GM12865 (cell line): Measurements from ENCODE around the gene HIC2.
"Not testable (repeated sequence)": the region's sequence is repeated elsewhere in the genome, so short reads cannot be mapped to it uniquely, and the experiment has no call there.

Experiments
- DNase-seq: peaks from one replicate; pipeline ENCODE4 v3.0.0; 2010; ENCODE audit warnings: low read depth
- H3K4me3 ChIP-seq: 2 replicates; pipeline ENCODE4 v1.5.1; 2011; ENCODE audit warnings: mild to moderate bottlenecking, low read depth, low read length, control low read depth

Gene HIC2

GRCh38 chr22:21493789-21494782 lies 76.9 kb downstream of the HIC2 start:
- DNase-seq, H3K4me3 ChIP-seq: not testable (repeated sequence)

DNA sequence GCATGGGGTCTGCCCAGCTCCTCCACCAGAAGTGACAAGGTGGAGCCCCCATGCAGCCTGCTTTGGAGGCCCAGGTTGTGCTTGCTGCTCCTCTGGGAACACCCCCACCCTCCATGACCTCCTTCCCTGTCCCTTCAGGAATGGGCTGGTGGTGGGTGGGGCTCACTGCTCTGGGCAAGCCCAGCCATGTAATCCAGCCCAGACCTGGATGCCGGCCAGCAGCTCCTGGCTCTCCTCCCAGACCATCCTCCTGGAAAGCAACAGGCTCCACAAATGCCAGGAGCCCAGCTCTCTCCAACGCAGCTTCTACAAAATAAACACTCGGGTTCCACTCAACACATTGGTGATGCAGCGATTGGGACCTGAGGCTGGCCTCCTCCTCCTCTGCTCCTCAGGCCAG lies 80.8 kb downstream of the HIC2 start:
- not testable (repeated sequence) for H3K4me3 ChIP-seq, DNase-seq

- H3K4me3 ChIP-seq, DNase-seq: not testable (repeated sequence)
These were observed 81.3 kb downstream of the HIC2 start for GRCh38 chr22:21498489-21498888.

DNA sequence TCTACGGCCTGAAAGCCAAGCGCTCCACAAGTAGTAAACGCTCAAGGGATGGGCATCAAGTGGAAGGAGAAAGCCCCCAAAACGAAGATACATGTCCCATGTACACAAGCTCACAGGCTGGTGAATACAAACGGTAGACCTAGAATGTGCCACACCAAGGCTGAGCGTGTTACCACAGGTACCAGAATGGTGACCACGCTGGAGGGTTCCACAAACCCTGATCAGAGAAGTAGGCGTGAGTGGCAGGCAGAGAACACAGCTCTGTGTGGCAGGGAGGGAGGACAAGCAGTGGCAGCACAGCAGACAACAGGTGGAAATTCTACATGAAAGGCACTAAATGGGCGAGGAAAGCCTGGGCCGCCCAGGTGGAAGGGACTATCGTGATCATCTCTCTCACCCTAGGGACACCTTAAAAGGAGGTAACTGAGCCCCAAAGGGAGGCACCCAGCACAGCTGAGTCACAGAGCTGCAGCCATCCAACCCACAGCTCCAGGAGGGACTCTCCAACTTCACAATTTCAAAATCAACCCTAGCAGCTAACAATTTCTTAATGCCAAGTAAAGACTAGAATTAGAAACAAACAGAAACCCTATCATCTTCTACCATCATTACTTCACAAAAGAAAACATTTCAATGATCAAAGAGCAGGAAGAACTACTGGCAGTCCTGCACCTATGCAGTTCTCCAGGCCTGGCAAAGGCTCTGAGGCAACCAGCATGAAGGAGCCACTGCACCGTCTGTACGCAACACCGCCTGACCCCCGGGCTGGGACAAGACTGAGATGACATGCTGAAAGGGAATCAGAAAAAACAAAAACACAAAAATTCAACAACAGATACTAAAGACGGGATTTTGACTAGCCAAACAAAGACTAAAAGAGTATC lies 82.7 kb downstream of the HIC2 start:
- not testable (repeated sequence) for H3K4me3 ChIP-seq, DNase-seq
